Stomach (tissue), 4 donors: Measurements from ENCODE around the gene MAP7D2.

Experiments used
- CTCF ChIP-seq, 7 experiments: fragments of 450-650 bp in 4 of 7; fragments of 200-600 bp in 3 of 7; sonication (generic) in 3 of 7; IDR thresholded peaks; one replicate each; pipeline ENCODE4 v1.5.1; 2016 to 2019; ENCODE audit warnings: antibody characterized with exemption in 7 of 7, control low read depth in 2 of 7, mild to moderate bottlenecking in 1 of 7
- POLR2A ChIP-seq, 4 donors: fragments of 450-650 bp; IDR thresholded peaks; one replicate each; pipeline ENCODE4 v1.6.1; 2016; ENCODE audit warnings: antibody characterized with exemption in 4 of 4, control low read depth in 2 of 4, mild to moderate bottlenecking in 1 of 4, moderate library complexity in 1 of 4
- POLR2AphosphoS5 ChIP-seq, 3 donors: sonication (generic); formaldehyde crosslinking; IDR thresholded peaks; one replicate each; pipeline ENCODE4 v1.6.1; 2016; ENCODE audit warnings: antibody characterized with exemption in 3 of 3

GRCh38 chrX:20029728-20030127 lies 87.0 kb downstream of the MAP7D2 start:
- no peak for TF ChIP-seq CTCF (IDR thresholded peaks at IDR 0.05)
- peak in 2 of 3 donors; percentile 64 to 73 for TF ChIP-seq POLR2AphosphoS5 (IDR thresholded peaks at IDR 0.05)
- TF ChIP-seq POLR2A (IDR thresholded peaks at IDR 0.05) = no peak
